ENCODE data around the gene RYR2. TPM values are rescaled to one million over a fixed set of nuclear protein-coding genes. Genes with fewer than 3 reads are reported as not detected.
"Not testable (repeated sequence)": the region's sequence is repeated elsewhere in the genome, so short reads cannot be mapped to it uniquely, and the experiment has no call there.

RYR2 gene
- total RNA-seq, 2 donors from 2014 or later: 14.2 to 17.1 TPM

DNA sequence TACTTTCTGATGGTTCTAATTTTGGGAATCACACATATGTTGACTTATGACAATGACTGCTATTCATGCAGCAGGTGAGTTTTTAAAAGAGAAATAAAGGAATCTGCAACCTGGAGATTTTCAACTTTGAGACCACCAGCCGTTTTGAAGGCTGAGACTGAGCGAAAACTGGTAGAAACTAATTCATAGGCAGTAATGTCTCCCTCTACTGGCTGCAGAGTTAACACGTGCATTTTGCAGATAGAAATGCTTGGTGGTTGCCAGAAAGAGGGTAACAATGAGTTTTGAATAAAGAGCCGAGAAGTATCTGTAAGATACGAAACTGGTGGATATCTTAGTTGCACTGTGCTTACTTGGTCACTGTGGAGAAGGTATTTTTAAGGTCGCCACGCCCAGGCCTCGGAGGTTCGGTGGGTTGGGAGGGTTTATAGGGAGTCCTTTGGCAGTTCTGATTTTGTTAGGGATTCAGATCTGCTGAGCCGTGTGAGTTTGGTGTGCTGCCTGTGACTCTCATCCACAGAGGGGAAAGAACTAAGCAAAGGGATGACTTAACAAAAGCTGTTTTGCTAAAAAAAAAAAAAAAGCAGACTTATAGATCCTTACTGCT, 83.0 kb downstream of the RYR2 start:
- Histone ChIP-seq H3K27me3 (no peaks in the 10 kb centered on the region), H3K9me3 (no peaks in the 10 kb centered on the region), H3K4me3 (no peak overlapping the region), H3K36me3 (replicated peaks in 1 of 2; ENCODE audit: insufficient read depth in 1 of 2, low read depth in 2 of 2) (no peaks in the 10 kb centered on the region), H3K27ac (no peak overlapping the region), H3K4me1 (no peaks in the 10 kb centered on the region)
- ATAC-seq (no peak), DNase-seq (peak; percentile 20 to 32 (median 30))
- 51 to 52% methylated on average over 10 of the region's 10 CpGs for WGBS, 2 donors
- intact Hi-C loops (cut with DNase I): no loop called here
- TF ChIP-seq, protein P1, sequence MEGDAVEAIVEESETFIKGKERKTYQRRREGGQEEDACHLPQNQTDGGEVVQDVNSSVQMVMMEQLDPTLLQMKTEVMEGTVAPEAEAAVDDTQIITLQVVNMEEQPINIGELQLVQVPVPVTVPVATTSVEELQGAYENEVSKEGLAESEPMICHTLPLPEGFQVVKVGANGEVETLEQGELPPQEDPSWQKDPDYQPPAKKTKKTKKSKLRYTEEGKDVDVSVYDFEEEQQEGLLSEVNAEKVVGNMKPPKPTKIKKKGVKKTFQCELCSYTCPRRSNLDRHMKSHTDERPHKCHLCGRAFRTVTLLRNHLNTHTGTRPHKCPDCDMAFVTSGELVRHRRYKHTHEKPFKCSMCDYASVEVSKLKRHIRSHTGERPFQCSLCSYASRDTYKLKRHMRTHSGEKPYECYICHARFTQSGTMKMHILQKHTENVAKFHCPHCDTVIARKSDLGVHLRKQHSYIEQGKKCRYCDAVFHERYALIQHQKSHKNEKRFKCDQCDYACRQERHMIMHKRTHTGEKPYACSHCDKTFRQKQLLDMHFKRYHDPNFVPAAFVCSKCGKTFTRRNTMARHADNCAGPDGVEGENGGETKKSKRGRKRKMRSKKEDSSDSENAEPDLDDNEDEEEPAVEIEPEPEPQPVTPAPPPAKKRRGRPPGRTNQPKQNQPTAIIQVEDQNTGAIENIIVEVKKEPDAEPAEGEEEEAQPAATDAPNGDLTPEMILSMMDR (IDR thresholded peaks at IDR 0.05): peak; percentile 35 to 63 (median 52)
- no peak for TF ChIP-seq POLR2A (IDR thresholded peaks at IDR 0.05)

DNA sequence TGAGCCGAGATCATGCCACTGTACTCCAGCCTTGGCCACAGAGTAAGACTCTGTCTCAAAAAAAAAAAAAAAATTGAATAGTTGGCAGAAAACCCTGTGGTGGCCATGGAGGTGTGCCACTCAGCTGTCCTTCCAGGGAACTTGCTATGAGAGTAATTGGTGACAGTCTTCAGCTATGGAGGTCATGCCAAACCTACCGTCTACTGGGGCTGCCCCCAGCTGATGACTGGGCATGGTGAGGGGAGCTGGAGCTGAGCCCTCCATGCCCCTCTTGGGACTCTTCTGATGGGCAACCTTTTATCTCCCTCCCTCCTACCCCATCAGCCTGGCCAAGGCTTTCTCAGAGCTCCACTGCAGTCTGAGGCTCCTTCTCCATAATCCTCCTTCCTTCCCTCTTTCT, 84.2 kb downstream of the RYR2 start:
- no peak for DNase-seq

DNA sequence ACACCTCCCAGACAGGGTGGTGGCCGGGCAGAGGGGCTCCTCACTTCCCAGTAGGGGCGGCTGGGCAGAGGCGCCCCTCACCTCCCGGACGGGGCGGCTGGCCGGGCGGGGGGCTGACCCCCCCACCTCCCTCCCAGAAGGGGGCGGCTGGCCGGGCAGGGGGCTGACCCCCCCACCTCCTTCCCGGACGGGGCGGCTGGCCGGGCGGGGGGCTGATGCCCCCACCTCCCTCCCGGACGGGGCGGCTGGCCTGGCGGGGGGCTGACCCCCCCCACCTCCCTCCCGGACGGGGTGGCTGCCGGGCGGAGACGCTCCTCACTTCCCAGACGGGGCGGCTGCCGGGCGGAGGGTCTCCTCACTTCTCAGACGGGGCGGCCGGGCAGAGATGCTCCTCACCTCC, 85.3 kb downstream of the RYR2 start:
- WGBS, 2 donors: no CpG with 5 or more reads among the region's 31 CpGs

More for the DNA sequence above, 84.2 kb downstream of the RYR2 start:
- H3K4me3 ChIP-seq: no peak overlapping the region
- H3K27me3 ChIP-seq: no peaks in the 10 kb centered on the region
- H3K4me1 ChIP-seq: no peaks in the 10 kb centered on the region
- WGBS, 2 donors: 90 to 91% methylated on average over 2 of the region's 2 CpGs
- intact Hi-C loops (cut with DNase I): no loop called here
- no peak overlapping the region for H3K27ac ChIP-seq
- H3K36me3 ChIP-seq (replicated peaks in 1 of 2; ENCODE audit: insufficient read depth in 1 of 2, low read depth in 2 of 2): no peaks in the 10 kb centered on the region
- TF ChIP-seq, protein P1 (IDR thresholded peaks at IDR 0.05): no peak
- no peak for TF ChIP-seq POLR2A (IDR thresholded peaks at IDR 0.05)
- H3K9me3 ChIP-seq: peaks cover 0 to 9% (median 0%) of the 10 kb centered on the region in 3 donors
- ATAC-seq: no peak

DNA sequence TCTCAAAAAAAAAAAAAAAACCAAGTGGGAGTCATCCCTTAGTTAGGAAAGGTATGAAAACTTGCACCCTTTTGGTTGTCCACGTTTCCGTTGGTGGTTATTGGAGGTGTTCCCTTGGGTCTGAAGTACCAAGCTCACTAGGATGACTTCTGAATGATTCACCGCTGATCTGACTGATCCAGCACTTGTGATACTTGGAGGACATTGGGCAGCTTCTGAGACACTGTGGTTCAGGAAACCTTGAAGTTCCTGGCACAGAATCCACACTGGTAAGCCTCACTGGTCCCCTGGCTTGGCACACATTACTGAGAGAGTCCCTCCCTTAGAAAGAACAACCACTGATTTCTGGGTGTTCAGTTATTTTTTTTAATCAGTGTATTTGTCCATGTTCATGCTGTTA, 91.9 kb downstream of the RYR2 start:
- DNase-seq (no peak), ATAC-seq (no peak)
- Histone ChIP-seq H3K27me3 (no peaks in the 10 kb centered on the region), H3K4me1 (no peaks in the 10 kb centered on the region), H3K4me3 (no peak overlapping the region), H3K27ac (no peak overlapping the region), H3K9me3 (peaks cover 0 to 18% (median 0%) of the 10 kb centered on the region in 3 donors), H3K36me3 (replicated peaks in 1 of 2; ENCODE audit: insufficient read depth in 1 of 2, low read depth in 2 of 2) (no peaks in the 10 kb centered on the region)
- WGBS, 2 donors: 33 to 58% methylated on average over 3 of the region's 3 CpGs
- intact Hi-C loops (cut with DNase I): no loop called here
- TF ChIP-seq POLR2A (IDR thresholded peaks at IDR 0.05): no peak
- TF ChIP-seq, protein P1 (IDR thresholded peaks at IDR 0.05): no peak

More for the DNA sequence above, 85.3 kb downstream of the RYR2 start:
- ATAC-seq; H3K27ac ChIP-seq; H3K27me3 ChIP-seq; H3K36me3 ChIP-seq (replicated peaks in 1 of 2; ENCODE audit: insufficient read depth in 1 of 2, low read depth in 2 of 2); H3K4me3 ChIP-seq; H3K4me1 ChIP-seq; intact Hi-C loops (cut with DNase I); DNase-seq: not testable (repeated sequence)
- H3K9me3 ChIP-seq: peaks cover 0 to 18% (median 0%) of the 10 kb centered on the region in 3 donors

DNA sequence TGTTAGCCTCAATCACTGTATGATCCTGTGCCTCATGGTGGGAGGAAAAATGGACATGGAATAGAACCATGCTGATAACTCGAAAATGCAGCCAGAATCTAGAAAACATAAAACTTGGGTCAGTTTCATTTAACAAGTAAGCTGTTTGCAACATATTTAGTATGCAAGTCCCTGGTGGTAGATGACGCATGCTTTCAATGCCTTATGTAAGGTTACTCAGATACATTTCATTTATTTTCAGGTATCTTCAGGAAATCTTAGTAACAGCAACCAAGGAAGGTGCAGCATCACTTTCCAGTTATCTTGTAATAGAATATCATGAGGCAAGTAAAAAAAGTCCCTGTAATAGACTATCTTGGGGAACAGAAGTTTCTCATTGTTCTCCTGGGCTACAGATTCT, 92.9 kb downstream of the RYR2 start:
- ATAC-seq (no peak), DNase-seq (no peak)
- intact Hi-C loops (cut with DNase I): no loop called here
- no peak for TF ChIP-seq POLR2A (IDR thresholded peaks at IDR 0.05)
- TF ChIP-seq, protein P1 (IDR thresholded peaks at IDR 0.05): no peak
- H3K9me3 ChIP-seq: peaks cover 0 to 18% (median 0%) of the 10 kb centered on the region in 3 donors
- H3K27ac ChIP-seq: no peak overlapping the region
- H3K27me3 ChIP-seq: no peaks in the 10 kb centered on the region
- no peaks in the 10 kb centered on the region for H3K36me3 ChIP-seq (replicated peaks in 1 of 2; ENCODE audit: insufficient read depth in 1 of 2, low read depth in 2 of 2)
- 73 to 74% methylated on average over 2 of the region's 2 CpGs for WGBS, 2 donors
- H3K4me1 ChIP-seq: no peaks in the 10 kb centered on the region
- no peak overlapping the region for H3K4me3 ChIP-seq
